IMR-90 (cell line): ENCODE data around the gene PDZD7. TPM values are rescaled to one million over a fixed set of nuclear protein-coding genes. Genes with fewer than 3 reads are reported as not detected.

Experiments
- ATAC-seq: fragments of 200-7000 bp; cut with Tn5 transposase; 2 replicates; pipeline ENCODE4 v1.9.1; 2020; ENCODE audit warnings: low read depth, mild to moderate bottlenecking, moderate library complexity
- BruUV-seq: library from RNA; stranded (reverse); fragments of 400-500 nt; replicated peaks from 2 replicates; lab custom pipeline; 2021; lab: Mats Ljungman, UMichigan
- CTCF ChIA-PET: fragments of 300-600 bp; formaldehyde crosslinking; extraction: SDS; loops from one replicate; lab custom pipeline; 2021; ENCODE audit warnings: antibody characterized with exemption; lab: Yijun Ruan, JAX
- POLR2A ChIA-PET: fragments of 300-600 bp; sonication (Branson Sonifier 250); formaldehyde crosslinking; loops from one replicate; lab custom pipeline; 2022; ENCODE audit warnings: antibody characterized with exemption; ENCODE audit not compliant: unreplicated experiment; lab: Charles Lee
- DNase-seq: peaks from one replicate; pipeline ENCODE4 v3.0.0; 2013
- H2AFZ ChIP-seq: replicated peaks from 2 replicates; pipeline ENCODE3; 2013; ENCODE audit warnings: low read length, mild to moderate bottlenecking; ENCODE audit not compliant: poor library complexity
- H2AK5ac ChIP-seq: 2 replicates; pipeline ENCODE4 v1.6.1; 2013; ENCODE audit warnings: low read depth, low read length, inconsistent platforms
- H2AK9ac ChIP-seq: replicated peaks from 2 replicates; pipeline ENCODE3; 2013; ENCODE audit warnings: mild to moderate bottlenecking, low read depth, low read length, moderate library complexity; ENCODE audit not compliant: poor library complexity
- H2BK120ac ChIP-seq: 2 replicates; pipeline ENCODE4 v1.6.1; 2013; ENCODE audit warnings: low read depth, low read length, inconsistent platforms
- H2BK15ac ChIP-seq: 3 replicates; pipeline ENCODE4 v1.6.1; 2013; ENCODE audit warnings: low read depth, low read length, inconsistent platforms
- H2BK20ac ChIP-seq: 2 replicates; pipeline ENCODE4 v1.6.1; 2013; ENCODE audit warnings: low read depth, mild to moderate bottlenecking, inconsistent platforms, low read length, moderate library complexity
- H2BK5ac ChIP-seq: 2 replicates; pipeline ENCODE4 v1.6.1; 2013; ENCODE audit warnings: mild to moderate bottlenecking, low read depth, low read length, inconsistent platforms; ENCODE audit not compliant: poor library complexity, severe bottlenecking
- H3K14ac ChIP-seq: replicated peaks from 2 replicates; pipeline ENCODE4 v1.6.1; 2013; ENCODE audit warnings: low read depth, low read length, inconsistent platforms
- H3K18ac ChIP-seq: 2 replicates; pipeline ENCODE4 v1.6.1; 2013; ENCODE audit warnings: low read depth, low read length, control low read depth
- H3K23ac ChIP-seq: 2 replicates; pipeline ENCODE4 v1.6.1; 2013; ENCODE audit warnings: low read depth, low read length, inconsistent platforms
- H3K27ac ChIP-seq: 2 replicates; pipeline ENCODE4 v1.5.1; 2013; ENCODE audit warnings: mild to moderate bottlenecking, control low read depth, low read length; ENCODE audit not compliant: insufficient read depth
- H3K27me3 ChIP-seq: 2 replicates; pipeline ENCODE4 v1.6.1; 2013; ENCODE audit warnings: low read length; ENCODE audit not compliant: control insufficient read depth, insufficient read depth
- H3K36me3 ChIP-seq: 2 replicates; pipeline ENCODE4 v1.6.1; 2013; ENCODE audit warnings: low read length, mixed read lengths; ENCODE audit not compliant: control insufficient read depth, insufficient read depth
- H3K4ac ChIP-seq: 2 replicates; pipeline ENCODE4 v1.6.1; 2013; ENCODE audit warnings: low read depth, low read length, inconsistent platforms
- H3K4me1 ChIP-seq: 2 replicates; pipeline ENCODE4 v1.6.1; 2013; ENCODE audit warnings: low read length, mixed read lengths; ENCODE audit not compliant: control insufficient read depth, insufficient read depth
- H3K4me2 ChIP-seq: 2 replicates; pipeline ENCODE4 v1.6.1; 2013; ENCODE audit warnings: low read depth, mild to moderate bottlenecking, control low read depth, low read length, moderate library complexity
- H3K4me3 ChIP-seq: 2 replicates; pipeline ENCODE4 v1.5.1; 2013; ENCODE audit warnings: low read depth, mild to moderate bottlenecking, control low read depth, low read length, moderate library complexity; ENCODE audit not compliant: insufficient read depth
- H3K56ac ChIP-seq: 2 replicates; pipeline ENCODE4 v1.6.1; 2013; ENCODE audit warnings: low read length, inconsistent platforms; ENCODE audit not compliant: insufficient read depth; ENCODE audit errors: extremely low read depth
- H3K79me1 ChIP-seq, 2 experiments: 2 replicates each; pipeline ENCODE4 v1.6.1; 2013; ENCODE audit warnings: low read length in 2 of 2, inconsistent platforms in 1 of 2, low read depth in 1 of 2
- H3K9ac ChIP-seq: 2 replicates; pipeline ENCODE4 v1.6.1; 2013; ENCODE audit warnings: low read depth, low read length, control low read depth
- H3K9me1 ChIP-seq: 2 replicates; pipeline ENCODE4 v1.6.1; 2013; ENCODE audit warnings: low read length, inconsistent platforms; ENCODE audit not compliant: insufficient read depth
- H3K9me3 ChIP-seq: 2 replicates; pipeline ENCODE4 v1.6.1; 2013; ENCODE audit warnings: low read length; ENCODE audit not compliant: control insufficient read depth, insufficient read depth
- H4K20me1 ChIP-seq: 2 replicates; pipeline ENCODE4 v1.6.1; 2013; ENCODE audit warnings: low read length, inconsistent platforms; ENCODE audit not compliant: insufficient read depth
- H4K5ac ChIP-seq: 2 replicates; pipeline ENCODE4 v1.6.1; 2013; ENCODE audit warnings: mild to moderate bottlenecking, low read depth, low read length, control low read depth
- H4K8ac ChIP-seq, 2 experiments: 2 replicates each; pipeline ENCODE4 v1.6.1; 2013; ENCODE audit warnings: low read depth in 2 of 2, low read length in 2 of 2, control low read depth in 1 of 2, inconsistent platforms in 1 of 2
- H4K91ac ChIP-seq: 2 replicates; pipeline ENCODE4 v1.6.1; 2013; ENCODE audit warnings: low read depth, low read length, inconsistent platforms; ENCODE audit not compliant: insufficient read depth
- BHLHE40 ChIP-seq: fragments of 150-350 bp; IDR thresholded peaks from 2 replicates; pipeline ENCODE4 v1.6.1; 2016; ENCODE audit warnings: mild to moderate bottlenecking, low read depth, low read length
- CEBPB ChIP-seq: IDR thresholded peaks from 2 replicates; pipeline ENCODE4 v1.6.1; 2012; ENCODE audit warnings: low read depth, low read length, improper control_type of control experiment
- CHD1 ChIP-seq: IDR thresholded peaks from 2 replicates; pipeline ENCODE4 v1.6.1; 2012; ENCODE audit warnings: low read depth, low read length, improper control_type of control experiment
- FOS ChIP-seq: fragments of 150-350 bp; IDR thresholded peaks from 2 replicates; pipeline ENCODE4 v1.6.1; 2016; ENCODE audit warnings: low read depth, low read length
- MAFK ChIP-seq: IDR thresholded peaks from 2 replicates; pipeline ENCODE4 v1.6.1; 2012; ENCODE audit warnings: low read depth, low read length, improper control_type of control experiment
- MAZ ChIP-seq: IDR thresholded peaks from 2 replicates; pipeline ENCODE4 v1.6.1; 2012; ENCODE audit warnings: low read depth, mild to moderate bottlenecking, low read length, improper control_type of control experiment, moderate library complexity, borderline replicate concordance
- MXI1 ChIP-seq: IDR thresholded peaks from 2 replicates; pipeline ENCODE4 v1.6.1; 2012; ENCODE audit warnings: low read depth, mild to moderate bottlenecking, low read length, moderate library complexity, borderline replicate concordance
- NFE2L2 ChIP-seq: fragments of 150-350 bp; IDR thresholded peaks from 2 replicates; pipeline ENCODE4 v1.6.1; 2016; ENCODE audit warnings: low read depth, mild to moderate bottlenecking, low read length
- POLR2A ChIP-seq: IDR thresholded peaks from 2 replicates; pipeline ENCODE4 v1.6.1; 2012; ENCODE audit warnings: mild to moderate bottlenecking, low read depth, low read length
- RFX5 ChIP-seq: IDR thresholded peaks from 2 replicates; pipeline ENCODE4 v1.8.0; 2012; ENCODE audit warnings: low read depth, mild to moderate bottlenecking, low read length, moderate library complexity
- SMC3 ChIP-seq: fragments of 150-350 bp; IDR thresholded peaks from 2 replicates; pipeline ENCODE4 v1.6.1; 2016; ENCODE audit warnings: low read depth, mild to moderate bottlenecking, antibody characterized with exemption, low read length, moderate library complexity
- WGBS, 2 experiments: methylation state at CpG; one replicate each; pipeline versions ENCODE4 v1.1.5 to v1.1.7; 2013; ENCODE audit warnings: missing lambda C conversion rate in 2 of 2; ENCODE audit not compliant: insufficient read length in 1 of 2; ENCODE audit errors: extremely low coverage in 2 of 2; 5-methylcytosine and 5-hydroxymethylcytosine counted together
- dilution Hi-C: fragments of 300-500 bp; cut with HindIII; formaldehyde crosslinking; loops from one replicate; pipeline ENCODE4 v1.14.3; 2018; ENCODE audit warnings: low sequenced_read_pairs; ENCODE audit not compliant: unreplicated experiment
- in situ Hi-C: fragments of 300-500 bp; cut with MboI; formaldehyde crosslinking; loops from 3 replicates; pipeline ENCODE4 v1.14.3; 2019; ENCODE audit warnings: low sequenced_read_pairs, inconsistent platforms, mixed read lengths
- intact Hi-C: fragments of 100-400 bp; cut with micrococcal nuclease; formaldehyde crosslinking; loops from 2 replicates; pipeline ENCODE4 v1.10.0; 2022
- polyA plus RNA-seq, 3 experiments: library from polyadenylated mRNA; depleted of rRNA; stranded (reverse); fragments of >200 nt; gene quantifications; 2 replicates each; pipeline ENCODE4 v1.2.3, GENCODE V29; 2012; ENCODE audit warnings: low replicate concordance in 1 of 3
- total RNA-seq: library from RNA; depleted of rRNA; stranded (reverse); fragments of >200 nt; gene quantifications from 2 replicates; pipeline ENCODE4 v1.2.3, GENCODE V29; 2012
- TF ChIP-seq, protein P1 (sequence below): conservative IDR thresholded peaks from 2 replicates; pipeline ENCODE4 v1.5.1; 2012; ENCODE audit warnings: mild to moderate bottlenecking, low read depth, low read length, improper control_type of control experiment
- TF ChIP-seq, protein P2 (sequence below): fragments of 150-350 bp; IDR thresholded peaks from 2 replicates; pipeline ENCODE4 v1.6.1; 2017; ENCODE audit warnings: mild to moderate bottlenecking, antibody characterized with exemption, low read length, low read depth
- TF ChIP-seq, protein P3 (sequence below): fragments of 150-350 bp; IDR thresholded peaks from 2 replicates; pipeline ENCODE4 v1.6.1; 2016; ENCODE audit warnings: low read depth, mild to moderate bottlenecking, low read length, moderate library complexity, borderline replicate concordance

PDZD7 gene
- total and polyA plus RNA-seq, 2 of the 4 experiments (the other 2 are of a cell fraction): 0.90 to 1.5 TPM

DNA sequence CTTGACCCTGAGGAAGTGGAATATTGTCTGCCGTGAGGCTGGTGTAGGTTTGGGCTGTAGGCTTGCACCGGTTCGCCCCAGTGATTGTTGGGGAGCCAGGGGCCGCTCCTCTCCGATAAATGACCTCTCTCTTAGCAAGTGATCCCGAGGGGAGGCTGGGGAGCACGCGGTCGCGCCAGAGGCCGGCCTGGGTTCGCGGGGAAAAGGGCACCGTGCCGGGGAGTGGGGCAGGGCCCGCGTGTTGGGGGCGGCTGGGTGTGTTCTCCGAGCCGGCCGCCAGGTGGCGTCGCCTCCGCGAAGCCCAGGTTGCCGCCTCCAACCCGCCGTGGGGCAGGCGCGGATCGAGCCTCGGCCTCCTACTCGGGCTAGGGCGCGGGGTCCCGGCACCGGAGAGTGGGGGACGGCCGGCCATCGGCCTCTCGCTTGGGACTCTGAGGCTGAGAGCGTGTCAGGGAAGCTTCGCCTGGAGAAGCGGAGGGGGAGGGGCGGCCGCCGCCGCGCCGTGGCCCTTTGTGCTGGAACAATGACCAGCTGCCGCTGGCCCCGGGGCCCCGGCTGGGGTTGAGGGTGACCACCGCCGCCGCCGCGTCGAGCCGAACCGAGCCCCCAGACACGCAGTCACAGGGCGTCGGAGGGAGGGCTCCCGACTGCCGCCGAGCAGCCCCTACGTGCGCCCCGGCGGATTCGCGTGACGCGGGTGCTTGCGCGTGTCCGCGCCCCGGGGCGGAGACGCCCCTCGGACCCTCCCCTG, 31.8 kb downstream of the PDZD7 start:
- H2BK120ac ChIP-seq: peak overlapping the region; percentile 99
- POLR2A ChIA-PET: interaction anchor here (0.7 kb wide), 1 partner anchor 9 kb away, joined by 5 read pairs; no protein-coding TSS in a partner anchor
- CTCF ChIA-PET: interaction anchor here (0.6 to 4.4 kb wide), 6 partner anchors 8 to 62 kb away, joined by 3 to 48 read pairs (median 5); no protein-coding TSS in a partner anchor
- H4K8ac ChIP-seq: peak overlapping the region; percentile 80 to 99
- H3K4me1 ChIP-seq: peaks cover 25% of the 10 kb centered on the region
- peak overlapping the region; percentile 80 for H3K9ac ChIP-seq
- WGBS, 2 experiments: 1% methylated on average over 53 of the region's 83 CpGs; no CpG with 5 or more reads in 1 of the 2 experiments
- H4K91ac ChIP-seq: peak overlapping the region; percentile 100
- dilution Hi-C loops: no loop called here
- H3K23ac ChIP-seq: peak overlapping the region; percentile 100
- H3K4me3 ChIP-seq: peak overlapping the region; percentile 78
- H4K5ac ChIP-seq: peak overlapping the region; percentile 85
- intact Hi-C loops: loop anchor here (1.0 kb wide), 1 partner anchor 14 kb away; no protein-coding TSS in a partner anchor
- H2AK9ac ChIP-seq: peak overlapping the region; percentile 100
- peak overlapping the region; percentile 88 for H3K18ac ChIP-seq
- peak overlapping the region; percentile 96 for H3K56ac ChIP-seq
- peak overlapping the region; percentile 92 for H2AFZ ChIP-seq
- H2BK20ac ChIP-seq: peak overlapping the region; percentile 80
- peak overlapping the region; percentile 88 for H3K4me2 ChIP-seq
- no peaks in the 10 kb centered on the region for H3K27me3 ChIP-seq
- peaks cover 39% of the 10 kb centered on the region for H4K20me1 ChIP-seq
- peak overlapping the region; percentile 97 for H2BK5ac ChIP-seq
- peak overlapping the region; percentile 95 for H3K27ac ChIP-seq
- H3K79me1 ChIP-seq: peaks cover 12 to 49% of the 10 kb centered on the region in 2 experiments
- peaks cover 19% of the 10 kb centered on the region; the same call in 1 of the 2 replicates for H3K36me3 ChIP-seq
- H2AK5ac ChIP-seq: peak overlapping the region; percentile 100
- H2BK15ac ChIP-seq: peak overlapping the region; percentile 99; the same call in 2 of the 3 replicates
- H3K9me3 ChIP-seq: no peaks in the 10 kb centered on the region
- peak overlapping the region; percentile 100 for H3K14ac ChIP-seq
- peak overlapping the region; percentile 100 for H3K4ac ChIP-seq
- in situ Hi-C loops: no loop called here
- DNase-seq: peak; percentile 75
- H3K9me1 ChIP-seq: peaks cover 4% of the 10 kb centered on the region
- peak; percentile 57 for ATAC-seq
- BruUV-seq: no TSS peak
- TF ChIP-seq FOS (no peak), MAFK (no peak), BHLHE40 (no peak), MXI1 (no peak; the same call in 1 of the 2 replicates), RFX5 (no peak), POLR2A (peak; percentile 87), CEBPB (no peak), CHD1 (no peak; the same call in 1 of the 2 replicates), NFE2L2 (no peak), MAZ (peak; percentile 82), SMC3 (peak; percentile 58)
- TF ChIP-seq, protein P1, sequence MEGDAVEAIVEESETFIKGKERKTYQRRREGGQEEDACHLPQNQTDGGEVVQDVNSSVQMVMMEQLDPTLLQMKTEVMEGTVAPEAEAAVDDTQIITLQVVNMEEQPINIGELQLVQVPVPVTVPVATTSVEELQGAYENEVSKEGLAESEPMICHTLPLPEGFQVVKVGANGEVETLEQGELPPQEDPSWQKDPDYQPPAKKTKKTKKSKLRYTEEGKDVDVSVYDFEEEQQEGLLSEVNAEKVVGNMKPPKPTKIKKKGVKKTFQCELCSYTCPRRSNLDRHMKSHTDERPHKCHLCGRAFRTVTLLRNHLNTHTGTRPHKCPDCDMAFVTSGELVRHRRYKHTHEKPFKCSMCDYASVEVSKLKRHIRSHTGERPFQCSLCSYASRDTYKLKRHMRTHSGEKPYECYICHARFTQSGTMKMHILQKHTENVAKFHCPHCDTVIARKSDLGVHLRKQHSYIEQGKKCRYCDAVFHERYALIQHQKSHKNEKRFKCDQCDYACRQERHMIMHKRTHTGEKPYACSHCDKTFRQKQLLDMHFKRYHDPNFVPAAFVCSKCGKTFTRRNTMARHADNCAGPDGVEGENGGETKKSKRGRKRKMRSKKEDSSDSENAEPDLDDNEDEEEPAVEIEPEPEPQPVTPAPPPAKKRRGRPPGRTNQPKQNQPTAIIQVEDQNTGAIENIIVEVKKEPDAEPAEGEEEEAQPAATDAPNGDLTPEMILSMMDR: peak; percentile 85
- TF ChIP-seq, protein P2, sequence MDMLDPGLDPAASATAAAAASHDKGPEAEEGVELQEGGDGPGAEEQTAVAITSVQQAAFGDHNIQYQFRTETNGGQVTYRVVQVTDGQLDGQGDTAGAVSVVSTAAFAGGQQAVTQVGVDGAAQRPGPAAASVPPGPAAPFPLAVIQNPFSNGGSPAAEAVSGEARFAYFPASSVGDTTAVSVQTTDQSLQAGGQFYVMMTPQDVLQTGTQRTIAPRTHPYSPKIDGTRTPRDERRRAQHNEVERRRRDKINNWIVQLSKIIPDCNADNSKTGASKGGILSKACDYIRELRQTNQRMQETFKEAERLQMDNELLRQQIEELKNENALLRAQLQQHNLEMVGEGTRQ: no peak
- TF ChIP-seq, protein P3, sequence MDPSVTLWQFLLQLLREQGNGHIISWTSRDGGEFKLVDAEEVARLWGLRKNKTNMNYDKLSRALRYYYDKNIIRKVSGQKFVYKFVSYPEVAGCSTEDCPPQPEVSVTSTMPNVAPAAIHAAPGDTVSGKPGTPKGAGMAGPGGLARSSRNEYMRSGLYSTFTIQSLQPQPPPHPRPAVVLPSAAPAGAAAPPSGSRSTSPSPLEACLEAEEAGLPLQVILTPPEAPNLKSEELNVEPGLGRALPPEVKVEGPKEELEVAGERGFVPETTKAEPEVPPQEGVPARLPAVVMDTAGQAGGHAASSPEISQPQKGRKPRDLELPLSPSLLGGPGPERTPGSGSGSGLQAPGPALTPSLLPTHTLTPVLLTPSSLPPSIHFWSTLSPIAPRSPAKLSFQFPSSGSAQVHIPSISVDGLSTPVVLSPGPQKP: no peak
